PC-9 (cell line): Measurements from ENCODE around the gene GABRB1. TPM values are rescaled to one million over a fixed set of nuclear protein-coding genes. Genes with fewer than 3 reads are reported as not detected.

Experiments
- BruUV-seq: library from RNA; stranded (reverse); fragments of 400-500 nt; replicated peaks from 2 replicates; lab custom pipeline; 2021; lab: Mats Ljungman, UMichigan
- CTCF ChIA-PET: fragments of 300-600 bp; sonication (Branson Sonifier 250); formaldehyde crosslinking; loops from one replicate; lab custom pipeline; 2022; ENCODE audit warnings: antibody characterized with exemption; lab: Charles Lee
- POLR2A ChIA-PET: fragments of 300-600 bp; sonication (Branson Sonifier 250); formaldehyde crosslinking; loops from one replicate; lab custom pipeline; 2022; ENCODE audit warnings: antibody characterized with exemption; ENCODE audit not compliant: unreplicated experiment; lab: Charles Lee
- DNase-seq, 2 experiments: peaks; one replicate each; pipeline versions ENCODE4 v3.0.0 to v3.0.0-alpha.2; 2015 to 2022; ENCODE audit warnings: mixed read lengths in 1 of 2
- H2AFZ ChIP-seq: fragments of 200-600 bp; sonication (generic); 2 replicates; pipeline ENCODE4 v1.8.1; 2017; ENCODE audit warnings: antibody characterized with exemption
- H3F3A ChIP-seq: fragments of 200-600 bp; sonication (generic); 2 replicates; pipeline ENCODE4 v1.8.1; 2017; ENCODE audit warnings: antibody characterized with exemption, mild to moderate bottlenecking, low read depth; ENCODE audit not compliant: insufficient read depth
- H3K27ac ChIP-seq: fragments of 200-600 bp; sonication (generic); 2 replicates; pipeline ENCODE4 v1.6.1; 2016; ENCODE audit warnings: mixed run types
- H3K27me3 ChIP-seq: fragments of 200-600 bp; sonication (generic); 2 replicates; pipeline ENCODE4 v1.6.1; 2016; ENCODE audit warnings: low read depth, mixed run types; ENCODE audit not compliant: insufficient read depth
- H3K36me3 ChIP-seq: fragments of 200-600 bp; sonication (generic); 2 replicates; pipeline ENCODE4 v1.6.1; 2016; ENCODE audit warnings: low read depth, mixed run types
- H3K4me1 ChIP-seq: fragments of 200-600 bp; sonication (generic); replicated peaks from 2 replicates; pipeline ENCODE4 v1.6.1; 2016; ENCODE audit warnings: mixed run types; ENCODE audit not compliant: insufficient read depth
- H3K4me2 ChIP-seq: fragments of 200-600 bp; sonication (generic); 2 replicates; pipeline ENCODE4 v1.6.1; 2017; ENCODE audit warnings: mixed run types
- H3K4me3 ChIP-seq: fragments of 200-600 bp; sonication (generic); 2 replicates; pipeline ENCODE4 v1.6.1; 2016; ENCODE audit warnings: mixed run types
- H3K79me2 ChIP-seq: fragments of 200-600 bp; sonication (generic); 2 replicates; pipeline ENCODE4 v1.6.1; 2017; ENCODE audit warnings: low read depth, mixed run types
- H3K9me2 ChIP-seq: fragments of 200-600 bp; sonication (generic); 2 replicates; pipeline ENCODE4 v1.8.1; 2017; ENCODE audit warnings: mild to moderate bottlenecking; ENCODE audit not compliant: insufficient read depth
- H3K9me3 ChIP-seq: fragments of 200-600 bp; sonication (generic); 2 replicates; pipeline ENCODE4 v1.8.1; 2016; ENCODE audit warnings: low read depth; ENCODE audit not compliant: insufficient read depth
- H4K20me1 ChIP-seq: fragments of 200-600 bp; sonication (generic); 2 replicates; pipeline ENCODE4 v1.8.1; 2017; ENCODE audit not compliant: insufficient read depth
- EZH2 ChIP-seq: fragments of 200-600 bp; sonication (generic); IDR thresholded peaks from 2 replicates; pipeline ENCODE4 v1.8.0; 2017; ENCODE audit warnings: antibody characterized with exemption, low read depth
- intact Hi-C: fragments of 100-400 bp; cut with micrococcal nuclease; formaldehyde crosslinking; loops from one replicate; pipeline ENCODE4 v1.10.0; 2022; ENCODE audit not compliant: unreplicated experiment
- total RNA-seq: library from RNA; stranded (reverse); gene quantifications from 2 replicates; pipeline ENCODE4 v1.2.3, GENCODE V29; 2021
- TF ChIP-seq, protein P1 (sequence below): fragments of 200-600 bp; sonication (generic); conservative IDR thresholded peaks from 2 replicates; pipeline ENCODE4 v1.6.1; 2017; ENCODE audit warnings: mixed run types, antibody characterized with exemption, mild to moderate bottlenecking, moderate library complexity

The GABRB1 gene
- total RNA-seq, 1 experiment from 2014 or later, result not detected

- H3K27ac ChIP-seq, result no peak overlapping the region
- POLR2A ChIA-PET, result no interaction called here
- BruUV-seq, result no TSS peak
- H2AFZ ChIP-seq, result no peak overlapping the region
- no peaks in the 10 kb centered on the region for H3K9me2 ChIP-seq
- no peaks in the 10 kb centered on the region for H3F3A ChIP-seq
- no peaks in the 10 kb centered on the region for H3K36me3 ChIP-seq
- no peaks in the 10 kb centered on the region for H3K79me2 ChIP-seq
- TF ChIP-seq, protein P1, sequence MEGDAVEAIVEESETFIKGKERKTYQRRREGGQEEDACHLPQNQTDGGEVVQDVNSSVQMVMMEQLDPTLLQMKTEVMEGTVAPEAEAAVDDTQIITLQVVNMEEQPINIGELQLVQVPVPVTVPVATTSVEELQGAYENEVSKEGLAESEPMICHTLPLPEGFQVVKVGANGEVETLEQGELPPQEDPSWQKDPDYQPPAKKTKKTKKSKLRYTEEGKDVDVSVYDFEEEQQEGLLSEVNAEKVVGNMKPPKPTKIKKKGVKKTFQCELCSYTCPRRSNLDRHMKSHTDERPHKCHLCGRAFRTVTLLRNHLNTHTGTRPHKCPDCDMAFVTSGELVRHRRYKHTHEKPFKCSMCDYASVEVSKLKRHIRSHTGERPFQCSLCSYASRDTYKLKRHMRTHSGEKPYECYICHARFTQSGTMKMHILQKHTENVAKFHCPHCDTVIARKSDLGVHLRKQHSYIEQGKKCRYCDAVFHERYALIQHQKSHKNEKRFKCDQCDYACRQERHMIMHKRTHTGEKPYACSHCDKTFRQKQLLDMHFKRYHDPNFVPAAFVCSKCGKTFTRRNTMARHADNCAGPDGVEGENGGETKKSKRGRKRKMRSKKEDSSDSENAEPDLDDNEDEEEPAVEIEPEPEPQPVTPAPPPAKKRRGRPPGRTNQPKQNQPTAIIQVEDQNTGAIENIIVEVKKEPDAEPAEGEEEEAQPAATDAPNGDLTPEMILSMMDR, result no peak
- TF ChIP-seq EZH2, result no peak
- no peaks in the 10 kb centered on the region for H3K9me3 ChIP-seq
- no peak overlapping the region for H3K4me3 ChIP-seq
- H4K20me1 ChIP-seq, result no peaks in the 10 kb centered on the region
- no peaks in the 10 kb centered on the region for H3K4me1 ChIP-seq
- no peak overlapping the region for H3K4me2 ChIP-seq
- no peak for DNase-seq
- CTCF ChIA-PET, result interaction anchor here (0.6 kb wide), 2 partner anchors 313 to 355 kb away, joined by 3 read pairs; no protein-coding TSS in a partner anchor
- intact Hi-C loops, result no loop called here
- H3K27me3 ChIP-seq, result no peaks in the 10 kb centered on the region
Observed at GRCh38 chr4:47251348-47252135, 220.2 kb downstream of the GABRB1 start.

DNA sequence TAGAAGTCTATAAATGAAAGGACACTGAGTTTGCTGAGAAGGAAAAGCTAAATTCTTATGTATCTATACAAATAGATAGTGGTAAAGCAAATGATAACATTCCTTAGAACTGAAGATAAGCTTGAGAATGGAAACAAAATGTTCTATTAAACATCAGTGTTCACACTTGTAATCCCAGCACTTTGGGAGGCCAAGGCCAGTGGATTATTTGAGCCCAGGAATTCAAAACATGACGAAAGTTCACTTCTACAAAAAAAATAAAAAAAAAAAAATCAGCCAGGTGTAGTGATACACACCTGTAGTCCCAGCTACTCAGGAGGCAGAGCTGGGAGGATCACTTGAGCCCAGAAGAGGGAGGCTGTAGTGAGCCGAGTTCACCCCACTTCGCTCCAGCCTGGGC, 232.4 kb downstream of the GABRB1 start:
- intact Hi-C loops, result no loop called here
- no peaks in the 10 kb centered on the region for H4K20me1 ChIP-seq
- H3K79me2 ChIP-seq, result no peaks in the 10 kb centered on the region
- H2AFZ ChIP-seq, result no peak overlapping the region
- no TSS peak for BruUV-seq
- no peaks in the 10 kb centered on the region for H3K36me3 ChIP-seq
- H3K27me3 ChIP-seq, result no peaks in the 10 kb centered on the region
- H3K4me1 ChIP-seq, result no peaks in the 10 kb centered on the region
- H3K4me2 ChIP-seq, result no peak overlapping the region
- ChIA-PET CTCF (no interaction called here), POLR2A (interaction anchor here (0.6 kb wide), 1 partner anchor 1370 kb away, joined by 7 read pairs; no protein-coding TSS in a partner anchor)
- TF ChIP-seq, protein P1, result no peak
- no peak for TF ChIP-seq EZH2
- no peaks in the 10 kb centered on the region for H3K9me2 ChIP-seq
- no peak overlapping the region for H3K27ac ChIP-seq
- DNase-seq, result no peak
- H3F3A ChIP-seq, result no peaks in the 10 kb centered on the region
- no peak overlapping the region for H3K4me3 ChIP-seq
- no peaks in the 10 kb centered on the region for H3K9me3 ChIP-seq

GRCh38 chr4:47270201-47270888, 239.0 kb downstream of the GABRB1 start:
- H2AFZ ChIP-seq, result no peak overlapping the region
- TF ChIP-seq, protein P1, result no peak
- TF ChIP-seq EZH2, result no peak
- H3K9me3 ChIP-seq, result no peaks in the 10 kb centered on the region
- H3K27me3 ChIP-seq, result no peaks in the 10 kb centered on the region
- BruUV-seq, result no TSS peak
- no peaks in the 10 kb centered on the region for H3K36me3 ChIP-seq
- no peak overlapping the region for H3K4me2 ChIP-seq
- H3K79me2 ChIP-seq, result no peaks in the 10 kb centered on the region
- intact Hi-C loops, result no loop called here
- no peaks in the 10 kb centered on the region for H3F3A ChIP-seq
- ChIA-PET POLR2A (no interaction called here), CTCF (no interaction called here)
- no peaks in the 10 kb centered on the region for H3K9me2 ChIP-seq
- no peaks in the 10 kb centered on the region for H4K20me1 ChIP-seq
- H3K4me3 ChIP-seq, result no peak overlapping the region
- H3K27ac ChIP-seq, result no peak overlapping the region
- DNase-seq, result no peak
- H3K4me1 ChIP-seq, result no peaks in the 10 kb centered on the region
